HepG2 (cell line): ENCODE data around the gene ADAMTS12. TPM values are rescaled to one million over a fixed set of nuclear protein-coding genes. Genes with fewer than 3 reads are reported as not detected.

Experiments
- FOXO1 ChIP-seq: sonication (generic); formaldehyde crosslinking; IDR thresholded peaks from 2 replicates; pipeline ENCODE4 v1.4.0; 2020; ENCODE audit warnings: missing genetic modification reagents
- RXRB ChIP-seq: IDR thresholded peaks from 2 replicates; pipeline ENCODE4 v1.6.1; 2016; ENCODE audit warnings: borderline replicate concordance, missing genetic modification reagents, missing compliant biosample characterization
- ZFP62 ChIP-seq: sonication (generic); formaldehyde crosslinking; IDR thresholded peaks from 2 replicates; pipeline ENCODE4 v1.4.0; 2020; ENCODE audit warnings: missing genetic modification reagents
- ZNF713 ChIP-seq: sonication (generic); formaldehyde crosslinking; IDR thresholded peaks from 2 replicates; pipeline ENCODE4 v1.4.0; 2020; ENCODE audit warnings: mild to moderate bottlenecking, missing genetic modification reagents
- polyA plus RNA-seq, 8 experiments: library from polyadenylated mRNA; depleted of rRNA in 3 of 8; stranded (reverse) in 7 of 8; unstranded in 1 of 8; fragments of >200 nt; fragmentation: Illumina TruSeq in 4 of 8; extraction: Trizol in 4 of 8; gene quantifications; 2 replicates each; pipeline versions ENCODE4 v1.2.1 to v1.2.3, GENCODE V29; 2011 to 2016; ENCODE audit warnings: low read depth in 4 of 8, missing spikeins in 1 of 8, mixed read lengths in 1 of 8; ENCODE audit not compliant: insufficient read depth in 1 of 8
- total RNA-seq, 5 experiments: library from RNA; depleted of rRNA; stranded (reverse); fragments of >200 nt; fragmentation: Illumina TruSeq; extraction: Trizol; gene quantifications; 2 replicates each; pipeline ENCODE4 v1.2.3, GENCODE V29; 2016; ENCODE audit warnings: low read depth in 1 of 5
- TF ChIP-seq, protein P1 (sequence below): sonication (generic); formaldehyde crosslinking; IDR thresholded peaks from 2 replicates; pipeline ENCODE4 v1.4.0; 2020; ENCODE audit warnings: missing genetic modification reagents
- TF ChIP-seq, protein P2 (sequence below): IDR thresholded peaks from 2 replicates; pipeline ENCODE4 v1.6.1; 2012; ENCODE audit warnings: low read length, improper control_type of control experiment

Gene ADAMTS12
- total and polyA plus RNA-seq, 2 of the 13 experiments (the other 11 are each of a cell fraction or from before 2014, with no cell fraction given), result 0.03 TPM; not detected in 1

DNA sequence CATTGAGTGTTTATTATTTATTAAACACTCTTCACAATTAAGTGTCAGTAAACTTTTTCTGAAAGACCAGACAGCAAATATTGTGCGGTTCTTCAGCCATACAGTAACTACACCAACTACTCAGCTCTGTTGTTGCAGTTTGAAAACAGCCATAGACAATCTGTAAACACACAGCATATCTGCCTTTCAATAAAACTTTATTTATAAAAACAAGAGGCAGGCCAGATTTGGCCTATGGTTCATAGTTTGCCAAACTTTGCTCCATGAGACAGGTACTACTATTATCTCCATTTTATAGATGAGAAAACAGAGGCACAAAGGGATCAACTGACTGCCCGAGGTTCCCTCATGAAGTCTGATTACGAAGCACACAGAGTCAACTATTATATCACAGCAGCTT, 11.5 kb downstream of the ADAMTS12 start (continued):
- TF ChIP-seq, protein P1, sequence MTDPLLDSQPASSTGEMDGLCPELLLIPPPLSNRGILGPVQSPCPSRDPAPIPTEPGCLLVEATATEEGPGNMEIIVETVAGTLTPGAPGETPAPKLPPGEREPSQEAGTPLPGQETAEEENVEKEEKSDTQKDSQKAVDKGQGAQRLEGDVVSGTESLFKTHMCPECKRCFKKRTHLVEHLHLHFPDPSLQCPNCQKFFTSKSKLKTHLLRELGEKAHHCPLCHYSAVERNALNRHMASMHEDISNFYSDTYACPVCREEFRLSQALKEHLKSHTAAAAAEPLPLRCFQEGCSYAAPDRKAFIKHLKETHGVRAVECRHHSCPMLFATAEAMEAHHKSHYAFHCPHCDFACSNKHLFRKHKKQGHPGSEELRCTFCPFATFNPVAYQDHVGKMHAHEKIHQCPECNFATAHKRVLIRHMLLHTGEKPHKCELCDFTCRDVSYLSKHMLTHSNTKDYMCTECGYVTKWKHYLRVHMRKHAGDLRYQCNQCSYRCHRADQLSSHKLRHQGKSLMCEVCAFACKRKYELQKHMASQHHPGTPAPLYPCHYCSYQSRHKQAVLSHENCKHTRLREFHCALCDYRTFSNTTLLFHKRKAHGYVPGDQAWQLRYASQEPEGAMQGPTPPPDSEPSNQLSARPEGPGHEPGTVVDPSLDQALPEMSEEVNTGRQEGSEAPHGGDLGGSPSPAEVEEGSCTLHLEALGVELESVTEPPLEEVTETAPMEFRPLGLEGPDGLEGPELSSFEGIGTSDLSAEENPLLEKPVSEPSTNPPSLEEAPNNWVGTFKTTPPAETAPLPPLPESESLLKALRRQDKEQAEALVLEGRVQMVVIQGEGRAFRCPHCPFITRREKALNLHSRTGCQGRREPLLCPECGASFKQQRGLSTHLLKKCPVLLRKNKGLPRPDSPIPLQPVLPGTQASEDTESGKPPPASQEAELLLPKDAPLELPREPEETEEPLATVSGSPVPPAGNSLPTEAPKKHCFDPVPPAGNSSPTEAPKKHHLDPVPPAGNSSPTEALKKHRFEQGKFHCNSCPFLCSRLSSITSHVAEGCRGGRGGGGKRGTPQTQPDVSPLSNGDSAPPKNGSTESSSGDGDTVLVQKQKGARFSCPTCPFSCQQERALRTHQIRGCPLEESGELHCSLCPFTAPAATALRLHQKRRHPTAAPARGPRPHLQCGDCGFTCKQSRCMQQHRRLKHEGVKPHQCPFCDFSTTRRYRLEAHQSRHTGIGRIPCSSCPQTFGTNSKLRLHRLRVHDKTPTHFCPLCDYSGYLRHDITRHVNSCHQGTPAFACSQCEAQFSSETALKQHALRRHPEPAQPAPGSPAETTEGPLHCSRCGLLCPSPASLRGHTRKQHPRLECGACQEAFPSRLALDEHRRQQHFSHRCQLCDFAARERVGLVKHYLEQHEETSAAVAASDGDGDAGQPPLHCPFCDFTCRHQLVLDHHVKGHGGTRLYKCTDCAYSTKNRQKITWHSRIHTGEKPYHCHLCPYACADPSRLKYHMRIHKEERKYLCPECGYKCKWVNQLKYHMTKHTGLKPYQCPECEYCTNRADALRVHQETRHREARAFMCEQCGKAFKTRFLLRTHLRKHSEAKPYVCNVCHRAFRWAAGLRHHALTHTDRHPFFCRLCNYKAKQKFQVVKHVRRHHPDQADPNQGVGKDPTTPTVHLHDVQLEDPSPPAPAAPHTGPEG, result no peak
- TF ChIP-seq ZFP62 (no peak), FOXO1 (CRISPR knock-in tag) (no peak), ZNF713 (CRISPR knock-in tag) (no peak), RXRB (CRISPR knock-in tag) (no peak)
- TF ChIP-seq, protein P2, sequence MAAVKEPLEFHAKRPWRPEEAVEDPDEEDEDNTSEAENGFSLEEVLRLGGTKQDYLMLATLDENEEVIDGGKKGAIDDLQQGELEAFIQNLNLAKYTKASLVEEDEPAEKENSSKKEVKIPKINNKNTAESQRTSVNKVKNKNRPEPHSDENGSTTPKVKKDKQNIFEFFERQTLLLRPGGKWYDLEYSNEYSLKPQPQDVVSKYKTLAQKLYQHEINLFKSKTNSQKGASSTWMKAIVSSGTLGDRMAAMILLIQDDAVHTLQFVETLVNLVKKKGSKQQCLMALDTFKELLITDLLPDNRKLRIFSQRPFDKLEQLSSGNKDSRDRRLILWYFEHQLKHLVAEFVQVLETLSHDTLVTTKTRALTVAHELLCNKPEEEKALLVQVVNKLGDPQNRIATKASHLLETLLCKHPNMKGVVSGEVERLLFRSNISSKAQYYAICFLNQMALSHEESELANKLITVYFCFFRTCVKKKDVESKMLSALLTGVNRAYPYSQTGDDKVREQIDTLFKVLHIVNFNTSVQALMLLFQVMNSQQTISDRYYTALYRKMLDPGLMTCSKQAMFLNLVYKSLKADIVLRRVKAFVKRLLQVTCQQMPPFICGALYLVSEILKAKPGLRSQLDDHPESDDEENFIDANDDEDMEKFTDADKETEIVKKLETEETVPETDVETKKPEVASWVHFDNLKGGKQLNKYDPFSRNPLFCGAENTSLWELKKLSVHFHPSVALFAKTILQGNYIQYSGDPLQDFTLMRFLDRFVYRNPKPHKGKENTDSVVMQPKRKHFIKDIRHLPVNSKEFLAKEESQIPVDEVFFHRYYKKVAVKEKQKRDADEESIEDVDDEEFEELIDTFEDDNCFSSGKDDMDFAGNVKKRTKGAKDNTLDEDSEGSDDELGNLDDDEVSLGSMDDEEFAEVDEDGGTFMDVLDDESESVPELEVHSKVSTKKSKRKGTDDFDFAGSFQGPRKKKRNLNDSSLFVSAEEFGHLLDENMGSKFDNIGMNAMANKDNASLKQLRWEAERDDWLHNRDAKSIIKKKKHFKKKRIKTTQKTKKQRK, result no peak
- TF ChIP-seq, all 625 proteins: peak for 0
